Stomach (tissue), 9 donors: ENCODE results near the gene ZNF511. TPM values are rescaled to one million over a fixed set of nuclear protein-coding genes. Genes with fewer than 3 reads are reported as not detected.
A peak's percentile ranks its signal among the peaks of the same experiment; 100 is the strongest.

Source experiments
- DNase-seq, 2 donors: peaks; one replicate each; pipeline versions ENCODE4 v3.0.0 to v3.0.0-alpha.2; 2013 to 2019
- H3K27ac ChIP-seq, 5 donors: fragments of 200-600 bp in 4 of 5; sonication (generic) in 4 of 5; one replicate each; pipeline ENCODE4 v1.5.1; 2013 to 2019; ENCODE audit warnings: mild to moderate bottlenecking in 1 of 5, moderate library complexity in 1 of 5
- H3K27me3 ChIP-seq, 3 donors: fragments of 200-600 bp; sonication (generic); one replicate each; pipeline ENCODE4 v1.5.1; 2017 to 2019; ENCODE audit warnings: mixed run types in 1 of 3
- H3K36me3 ChIP-seq, 4 donors: fragments of 200-600 bp; sonication (generic); 1 replicate in 3 of 4; 2 replicates in 1 of 4; pipeline ENCODE4 v1.5.1; 2016 to 2019
- H3K4me1 ChIP-seq, 4 donors: fragments of 200-600 bp; sonication (generic); one replicate each; pipeline ENCODE4 v1.5.1; 2016 to 2019
- H3K4me3 ChIP-seq, 4 donors: fragments of 200-600 bp; sonication (generic) in 3 of 4; one replicate each; pipeline ENCODE4 v1.5.1; 2016 to 2019; ENCODE audit warnings: mild to moderate bottlenecking in 1 of 4
- H3K9me3 ChIP-seq, 4 donors: fragments of 200-600 bp; sonication (generic); one replicate each; pipeline ENCODE4 v1.5.1; 2016 to 2019
- CTCF ChIP-seq, 7 experiments: fragments of 450-650 bp in 4 of 7; fragments of 200-600 bp in 3 of 7; sonication (generic) in 3 of 7; IDR thresholded peaks; one replicate each; pipeline ENCODE4 v1.5.1; 2016 to 2019; ENCODE audit warnings: antibody characterized with exemption in 7 of 7, control low read depth in 2 of 7, mild to moderate bottlenecking in 1 of 7
- EP300 ChIP-seq: sonication (generic); formaldehyde crosslinking; IDR thresholded peaks from one replicate; pipeline ENCODE4 v1.6.1; 2017; ENCODE audit warnings: antibody characterized with exemption
- POLR2A ChIP-seq, 4 donors: fragments of 450-650 bp; IDR thresholded peaks; one replicate each; pipeline ENCODE4 v1.6.1; 2016; ENCODE audit warnings: antibody characterized with exemption in 4 of 4, control low read depth in 2 of 4, mild to moderate bottlenecking in 1 of 4, moderate library complexity in 1 of 4
- POLR2AphosphoS5 ChIP-seq, 3 donors: sonication (generic); formaldehyde crosslinking; IDR thresholded peaks; one replicate each; pipeline ENCODE4 v1.6.1; 2016; ENCODE audit warnings: antibody characterized with exemption in 3 of 3
- WGBS, 5 donors: extraction: QIAGEN DNeasy Blood & Tissue Kit in 3 of 5; methylation state at CpG; one replicate each; pipeline versions ENCODE4 v1.1.5 to v1.1.7; 2013 to 2018; 5-methylcytosine and 5-hydroxymethylcytosine counted together
- intact Hi-C: fragments of 100-400 bp; cut with DNase I; formaldehyde crosslinking; loops from one replicate; pipeline ENCODE4 v1.15.1; 2023; ENCODE audit warnings: low total_unique reads
- polyA plus RNA-seq, 3 donors: library from polyadenylated mRNA; stranded (reverse); fragments of 200-250 nt; gene quantifications; one replicate each; pipeline ENCODE4 v1.2.3, GENCODE V29; 2013
- total RNA-seq, 5 donors: library from RNA; depleted of rRNA; stranded (reverse); fragments of >200 nt; gene quantifications; one replicate each; pipeline versions ENCODE4 v1.1.0 to v1.2.3, GENCODE V29; 2014 to 2016
- donor health status: healthy with polysubstance abuse.
- donor health status: Bipolar disorder and iron deficiency.
- donor health status: healthy.

ZNF511 gene
- total and polyA plus RNA-seq, 8 donors: 12.7 to 82.1 (median 55.9) TPM

- Histone ChIP-seq H3K27ac (peak overlapping the region; percentile 64 to 86 (median 72)), H3K4me3 (peak overlapping the region in 1 of 4 donors; percentile 13), H3K9me3 (no peaks in the 10 kb centered on the region), H3K4me1 (peaks cover 46 to 68% (median 54%) of the 10 kb centered on the region in 4 donors), H3K36me3 (peaks cover 32 to 59% (median 49%) of the 10 kb centered on the region in 4 donors), H3K27me3 (peaks cover 0 to 40% (median 13%) of the 10 kb centered on the region in 3 donors)
- TF ChIP-seq POLR2AphosphoS5 (IDR thresholded peaks at IDR 0.05) (peak in 2 of 3 donors; percentile 57 to 58), POLR2A (IDR thresholded peaks at IDR 0.05) (no peak), CTCF (IDR thresholded peaks at IDR 0.05) (no peak)
- peak; percentile 82 to 92 for DNase-seq
- WGBS, 5 donors: 15 to 46% (median 33%) methylated on average over 17 to 19 of the region's 19 CpGs
- intact Hi-C loops: no loop called here
Measured at GRCh38 chr10:133278577-133279265, 30.0 kb upstream of the ZNF511 start.

GRCh38 chr10:133279326-133280226 lies 29.1 kb upstream of the ZNF511 start:
- peaks cover 46 to 60% (median 51%) of the 10 kb centered on the region in 4 donors for H3K4me1 ChIP-seq
- H3K4me3 ChIP-seq: no peak overlapping the region
- H3K36me3 ChIP-seq: peaks cover 40 to 67% (median 57%) of the 10 kb centered on the region in 4 donors
- TF ChIP-seq POLR2A (IDR thresholded peaks at IDR 0.05) (no peak), EP300 (no peak), POLR2AphosphoS5 (IDR thresholded peaks at IDR 0.05) (no peak), CTCF (IDR thresholded peaks at IDR 0.05) (no peak)
- intact Hi-C loops: no loop called here
- DNase-seq: no peak
- H3K27me3 ChIP-seq: peaks cover 0 to 31% (median 13%) of the 10 kb centered on the region in 3 donors
- 77 to 82% (median 80%) methylated on average over 18 to 24 of the region's 24 CpGs for WGBS, 5 donors
- no peaks in the 10 kb centered on the region for H3K9me3 ChIP-seq
- H3K27ac ChIP-seq: peak overlapping the region; percentile 64 to 86 (median 72)

- H3K4me1 ChIP-seq: peaks cover 38 to 50% (median 42%) of the 10 kb centered on the region in 4 donors
- 84 to 94% (median 91%) methylated on average over 9 to 10 of the region's 10 CpGs for WGBS, 5 donors
- intact Hi-C loops: no loop called here
- peaks cover 0 to 21% (median 9%) of the 10 kb centered on the region in 3 donors for H3K27me3 ChIP-seq
- DNase-seq: no peak
- TF ChIP-seq CTCF (IDR thresholded peaks at IDR 0.05): no peak
- TF ChIP-seq EP300: no peak
- TF ChIP-seq POLR2A (IDR thresholded peaks at IDR 0.05): no peak
- TF ChIP-seq POLR2AphosphoS5 (IDR thresholded peaks at IDR 0.05): no peak
- peak overlapping the region in 2 of 5 donors; percentile 84 to 86 for H3K27ac ChIP-seq
- H3K9me3 ChIP-seq: no peaks in the 10 kb centered on the region
- no peak overlapping the region for H3K4me3 ChIP-seq
- H3K36me3 ChIP-seq: peaks cover 50 to 77% (median 67%) of the 10 kb centered on the region in 4 donors
Measured at GRCh38 chr10:133280391-133281059, 28.2 kb upstream of the ZNF511 start.

- WGBS, 5 donors: 91 to 96% (median 93%) methylated on average over 13 to 15 of the region's 15 CpGs
Measured at GRCh38 chr10:133281084-133281483, 27.6 kb upstream of the ZNF511 start.

More at GRCh38 chr10:133281084-133281483, 27.6 kb upstream of the ZNF511 start:
- H3K9me3 ChIP-seq: no peaks in the 10 kb centered on the region
- no peak for TF ChIP-seq CTCF (IDR thresholded peaks at IDR 0.05)
- TF ChIP-seq POLR2A (IDR thresholded peaks at IDR 0.05): no peak
- no peak for TF ChIP-seq POLR2AphosphoS5 (IDR thresholded peaks at IDR 0.05)
- TF ChIP-seq EP300: no peak
- DNase-seq: no peak
- H3K27ac ChIP-seq: no peak overlapping the region
- peaks cover 32 to 45% (median 36%) of the 10 kb centered on the region in 4 donors for H3K4me1 ChIP-seq
- intact Hi-C loops: no loop called here
- no peak overlapping the region for H3K4me3 ChIP-seq
- peaks cover 54 to 82% (median 72%) of the 10 kb centered on the region in 4 donors for H3K36me3 ChIP-seq
- peaks cover 0 to 16% (median 7%) of the 10 kb centered on the region in 3 donors for H3K27me3 ChIP-seq
